Renal pelvis (tissue), 4 donors: ENCODE data around the gene RNF157. TPM values are rescaled to one million over a fixed set of nuclear protein-coding genes. Genes with fewer than 3 reads are reported as not detected.

ENCODE experiments used
- DNase-seq: peaks from one replicate; pipeline ENCODE4 v3.0.0-alpha.2; 2013
- polyA plus RNA-seq, 3 donors: library from polyadenylated mRNA; unstranded; fragments of 120-200 nt; gene quantifications; one replicate each; pipeline ENCODE4 v1.2.1, GENCODE V29; 2013; ENCODE audit not compliant: insufficient read length in 3 of 3

RNF157 gene
- polyA plus RNA-seq, 3 donors: 27.6 to 33.2 (median 33.0) TPM

DNA sequence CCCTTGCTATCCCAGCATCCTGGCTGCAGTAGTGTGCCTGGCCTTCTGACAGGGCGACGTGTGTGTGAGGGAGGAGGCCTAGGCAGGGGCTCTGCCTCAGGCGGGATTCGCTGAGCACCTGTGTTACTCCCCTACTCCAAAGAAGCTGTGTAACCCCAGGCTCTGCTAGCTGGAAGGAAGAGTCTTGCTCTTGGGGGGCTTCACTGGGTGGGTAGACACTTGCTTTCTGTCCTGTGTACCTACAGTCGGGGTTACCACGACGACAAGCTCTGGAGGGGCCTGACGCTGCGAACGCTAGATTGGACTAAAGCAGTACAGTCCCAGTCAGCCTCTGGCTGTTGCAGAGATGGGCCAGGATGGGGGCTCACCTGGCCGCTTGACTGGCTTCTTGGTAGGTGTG, 146.2 kb downstream of the RNF157 start:
- DNase-seq: no peak

DNA sequence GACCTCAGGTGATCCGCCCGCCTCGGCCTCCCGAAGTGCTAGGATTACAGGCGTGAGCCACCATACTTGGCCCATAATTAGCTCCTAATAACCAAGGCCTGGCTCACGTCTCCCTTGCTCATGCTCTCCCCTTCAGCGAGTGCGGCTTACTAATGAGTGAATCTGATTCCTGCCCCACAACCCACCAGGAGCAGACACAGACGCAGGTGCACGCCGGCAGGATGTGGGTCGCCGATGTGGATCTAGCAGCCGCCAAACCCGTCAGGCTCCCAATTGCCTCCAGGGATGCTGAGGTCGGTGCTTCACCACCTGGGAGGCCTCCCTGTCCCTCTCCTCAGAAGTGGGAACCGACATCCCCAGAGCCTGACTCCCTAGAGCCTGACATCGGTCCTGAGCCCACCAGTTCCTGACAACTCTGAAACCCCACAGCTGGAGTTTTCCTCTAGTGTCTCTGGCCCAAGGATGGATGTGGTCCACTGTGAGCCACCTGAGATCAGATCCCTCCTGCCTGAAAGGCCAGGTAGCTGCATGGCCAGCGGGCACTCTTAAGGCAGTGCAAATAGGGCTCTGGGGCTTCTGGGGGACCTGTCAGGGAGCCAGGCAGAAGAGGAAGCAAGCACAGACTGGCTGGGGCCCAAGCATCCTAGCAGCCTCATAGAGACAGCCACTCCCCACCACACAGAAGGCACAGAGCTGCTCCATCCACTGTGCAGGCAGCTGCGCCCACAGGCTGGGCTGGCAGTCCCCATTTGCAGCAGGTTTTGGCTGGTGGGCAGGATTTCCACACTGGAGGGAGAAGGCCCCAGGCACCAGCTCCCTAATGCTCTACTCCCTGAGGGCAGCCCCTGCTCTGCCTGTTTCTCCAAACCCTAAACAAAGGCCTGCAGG, 147.5 kb downstream of the RNF157 start:
- no peak for DNase-seq

Other genes with a start within 250 kb of the RNF157 start
- 10 to 100 TPM; 17.4 to 23.0 (median 21.9) TPM for gene CDK3, start 239.6 kb downstream of the RNF157 start, polyA plus RNA-seq
- 10 to 100 TPM; 24.4 to 25.9 (median 25.4) TPM for gene EVPL, start 213.2 kb downstream of the RNF157 start, polyA plus RNA-seq
- 100 to 1,000 TPM in 2 of 3 donors, 10 to 100 TPM in 1; 97.6 to 109 (median 106) TPM for gene SRP68, start 168.0 kb downstream of the RNF157 start, polyA plus RNA-seq
- under 1 TPM; 0.24 to 0.87 (median 0.33) TPM for gene GALR2, start 165.7 kb downstream of the RNF157 start, polyA plus RNA-seq
- 10 to 100 TPM; 13.4 to 30.9 (median 27.1) TPM for gene ZACN, start 161.3 kb downstream of the RNF157 start, polyA plus RNA-seq
- 100 to 1,000 TPM; 141 to 194 (median 166) TPM for gene EXOC7, start 136.7 kb downstream of the RNF157 start, polyA plus RNA-seq
- gene FOXJ1, start 99.2 kb downstream of the RNF157 start, polyA plus RNA-seq: 10 to 100 TPM; 28.2 to 31.7 (median 31.5) TPM
- gene UBALD2, start 24.9 kb upstream of the RNF157 start, polyA plus RNA-seq: 10 to 100 TPM; 34.5 to 47.6 (median 47.3) TPM
- 10 to 100 TPM in 1 of 3 donors, 1 to 10 TPM in 2; 9.3 to 10.2 (median 9.9) TPM for gene QRICH2, start 67.8 kb upstream of the RNF157 start, polyA plus RNA-seq
- 10 to 100 TPM; 83.4 to 87.5 (median 84.3) TPM for gene PRPSAP1, start 113.4 kb upstream of the RNF157 start, polyA plus RNA-seq
- gene SPHK1, start 144.1 kb upstream of the RNF157 start, polyA plus RNA-seq: 1 to 10 TPM; 2.7 to 4.9 (median 4.9) TPM
- gene UBE2O, start 212.7 kb upstream of the RNF157 start, polyA plus RNA-seq: 10 to 100 TPM; 27.2 to 30.6 (median 27.3) TPM
- gene AANAT, start 227.1 kb upstream of the RNF157 start, polyA plus RNA-seq: under 1 TPM; 0.21 to 0.84 (median 0.35) TPM